B cell (primary cell): Measurements from ENCODE around the gene SLIT3. TPM values are rescaled to one million over a fixed set of nuclear protein-coding genes. Genes with fewer than 3 reads are reported as not detected.

ENCODE experiments used
- ATAC-seq: fragments of 200-7000 bp; cut with Tn5 transposase; one replicate; pipeline ENCODE4 v1.10.0; 2021; ENCODE audit warnings: low read depth, mild to moderate bottlenecking, moderate number of reproducible peaks, moderate library complexity
- CTCF ChIA-PET: fragments of 350-600 bp; sonication (Branson Sonifier 250); formaldehyde crosslinking; loops from one replicate; lab custom pipeline; 2021; ENCODE audit warnings: antibody characterized with exemption, inconsistent platforms; lab: Charles Lee
- POLR2A ChIA-PET: fragments of 350-600 bp; sonication (Branson Sonifier 250); formaldehyde crosslinking; loops from one replicate; lab custom pipeline; 2021; ENCODE audit warnings: antibody characterized with exemption; lab: Charles Lee
- DNase-seq: peaks from one replicate; pipeline ENCODE4 v3.0.0; 2013
- H2AFZ ChIP-seq: 2 replicates; pipeline ENCODE4 v1.6.1; 2012; ENCODE audit warnings: mild to moderate bottlenecking, low read depth, low read length; ENCODE audit not compliant: insufficient read depth, poor library complexity, severe bottlenecking
- H3K27ac ChIP-seq, 2 donors: 1 replicate in 1 of 2; 2 replicates in 1 of 2; pipeline ENCODE4 v1.5.1; 2012 to 2013; ENCODE audit warnings: low read length in 2 of 2, mild to moderate bottlenecking in 2 of 2, moderate library complexity in 1 of 2
- H3K27me3 ChIP-seq, 4 experiments: fragments of 200-600 bp in 1 of 4; sonication (generic) in 1 of 4; replicated peaks in 1 of 4; 1 replicate in 2 of 4; 2 replicates in 2 of 4; pipeline versions ENCODE4 v1.6.1 to v1.7.0; 2013 to 2016; ENCODE audit warnings: low read length in 3 of 4, mild to moderate bottlenecking in 2 of 4, mixed read lengths in 1 of 4, moderate library complexity in 1 of 4; ENCODE audit not compliant: insufficient read depth in 4 of 4, control insufficient read depth in 3 of 4; ENCODE audit errors: control extremely low read depth in 1 of 4
- H3K36me3 ChIP-seq, 2 experiments: replicated peaks in 1 of 2; 1 replicate in 1 of 2; 2 replicates in 1 of 2; pipeline versions ENCODE4 v1.6.1 to v1.7.1; 2013; ENCODE audit warnings: low read length in 1 of 2; ENCODE audit not compliant: insufficient read depth in 2 of 2, control insufficient read depth in 1 of 2; ENCODE audit errors: control extremely low read depth in 1 of 2, extremely low read depth in 1 of 2
- H3K4me1 ChIP-seq, 2 donors: fragments of 200-600 bp in 1 of 2; sonication (generic) in 1 of 2; 1 replicate in 1 of 2; 2 replicates in 1 of 2; pipeline versions ENCODE4 v1.5.1 to v1.6.1; 2013 to 2017; ENCODE audit warnings: low read length in 2 of 2; ENCODE audit not compliant: control insufficient read depth in 2 of 2, insufficient read depth in 2 of 2
- H3K4me2 ChIP-seq: replicated peaks from 2 replicates; pipeline ENCODE3; 2012; ENCODE audit warnings: mild to moderate bottlenecking, low read depth, low read length; ENCODE audit not compliant: poor library complexity, severe bottlenecking
- H3K4me3 ChIP-seq, 5 experiments: fragments of 200-600 bp in 1 of 5; sonication (generic) in 1 of 5; 1 replicate in 3 of 5; 2 replicates in 2 of 5; pipeline versions ENCODE4 v1.5.1 to v1.7.0; 2011 to 2016; ENCODE audit warnings: low read length in 4 of 5, mild to moderate bottlenecking in 4 of 5, low read depth in 2 of 5, control low read depth in 1 of 5, moderate library complexity in 1 of 5; ENCODE audit not compliant: insufficient read depth in 1 of 5; ENCODE audit errors: control extremely low read depth in 1 of 5, extremely low read depth in 1 of 5
- H3K79me2 ChIP-seq: fragments of 200-600 bp; sonication (generic); one replicate; pipeline ENCODE4 v1.6.0; 2016; ENCODE audit warnings: low read length; ENCODE audit not compliant: control insufficient read depth, insufficient read depth
- H3K9ac ChIP-seq: fragments of 200-600 bp; sonication (generic); 2 replicates; pipeline ENCODE4 v1.6.1; 2017; ENCODE audit warnings: mild to moderate bottlenecking, low read length, moderate library complexity
- H3K9me3 ChIP-seq, 3 donors: one replicate each; pipeline versions ENCODE4 v1.6.1 to v1.7.1; 2013; ENCODE audit warnings: low read length in 2 of 3; ENCODE audit not compliant: control insufficient read depth in 2 of 3, insufficient read depth in 1 of 3; ENCODE audit errors: control extremely low read depth in 1 of 3
- H4K20me1 ChIP-seq: 2 replicates; pipeline ENCODE4 v1.6.0; 2012; ENCODE audit warnings: mild to moderate bottlenecking, low read length; ENCODE audit not compliant: insufficient read depth, control insufficient read depth, poor library complexity, severe bottlenecking
- H3K27ac Mint-ChIP-seq: one replicate; pipeline ENCODE4 v1.8.0; 2021; ENCODE audit warnings: mixed read lengths
- H3K27me3 Mint-ChIP-seq: one replicate; pipeline ENCODE4 v1.8.0; 2021; ENCODE audit warnings: mixed read lengths
- H3K4me1 Mint-ChIP-seq: one replicate; pipeline ENCODE4 v1.8.0; 2021; ENCODE audit warnings: mixed read lengths
- H3K4me3 Mint-ChIP-seq: one replicate; pipeline ENCODE4 v1.8.0; 2021; ENCODE audit warnings: mixed read lengths
- H3K9me3 Mint-ChIP-seq: one replicate; pipeline ENCODE4 v1.8.0; 2022; ENCODE audit warnings: mixed read lengths; ENCODE audit not compliant: insufficient read depth
- EZH2 ChIP-seq: IDR thresholded peaks from 2 replicates; pipeline ENCODE4 v1.6.1; 2012; ENCODE audit warnings: borderline replicate concordance, low read depth, mild to moderate bottlenecking, moderate library complexity, low read length; ENCODE audit not compliant: insufficient read depth, poor library complexity, severe bottlenecking
- WGBS: methylation state at CpG from one replicate; pipeline ENCODE4 v1.1.5; 2013; ENCODE audit warnings: missing lambda C conversion rate; ENCODE audit not compliant: insufficient coverage; 5-methylcytosine and 5-hydroxymethylcytosine counted together
- intact Hi-C: fragments of 100-400 bp; cut with micrococcal nuclease; formaldehyde crosslinking; loops from one replicate; pipeline ENCODE4 v1.10.0; 2022
- polyA plus RNA-seq: library from polyadenylated mRNA; depleted of rRNA; stranded (reverse); fragments of >200 nt; gene quantifications from 2 replicates; pipeline ENCODE4 v1.2.3, GENCODE V29; 2012
- total RNA-seq, 2 donors: library from RNA; stranded (reverse); fragments of 120-200 nt in 1 of 2; gene quantifications; 1 replicate in 1 of 2; 2 replicates in 1 of 2; pipeline versions ENCODE4 v1.2.3 to v1.2.4, GENCODE V29; 2013 to 2022
- TF ChIP-seq, protein P1 (sequence below): fragments of 200-600 bp; IDR thresholded peaks from one replicate; pipeline ENCODE4 v1.8.0; 2022; ENCODE audit warnings: antibody characterized with exemption, mild to moderate bottlenecking

SLIT3 gene
- total and polyA plus RNA-seq, 2 donors (not counting 1 experiment from before 2014, with no cell fraction given): not detected

DNA sequence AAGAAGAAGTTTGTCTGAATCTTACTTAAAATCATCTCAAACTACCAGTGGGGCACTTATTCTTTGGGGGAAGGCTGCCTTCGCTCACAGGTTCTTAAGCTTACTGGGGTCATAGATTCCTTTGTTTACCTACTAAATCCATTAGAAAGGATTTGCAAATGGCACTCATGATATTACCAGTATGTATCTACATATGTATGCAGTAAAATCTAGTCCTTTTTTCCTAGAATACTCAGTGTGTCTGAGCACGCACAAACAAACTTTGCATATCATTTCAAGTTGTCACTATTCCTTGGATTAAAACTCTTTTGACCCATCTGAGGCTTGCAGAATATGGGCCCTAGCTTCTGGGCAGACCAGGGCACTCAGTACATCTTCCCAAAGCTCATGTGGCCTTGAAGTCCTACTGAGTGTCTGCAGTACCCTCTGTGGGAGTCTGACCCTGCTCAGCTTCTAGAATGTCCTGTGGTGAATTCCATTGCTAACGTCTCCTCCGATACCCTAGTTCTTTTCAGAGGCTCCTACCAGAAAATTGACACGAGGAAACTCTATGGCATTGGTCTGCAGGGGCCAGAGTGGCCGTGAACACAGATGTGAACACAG is 297.9 kb downstream of the SLIT3 start:
- DNase-seq: no peak
- WGBS: 93% methylated on average over 4 of the region's 6 CpGs
- ChIA-PET CTCF (no interaction called here), POLR2A (no interaction called here)
- Histone ChIP-seq H3K27me3 (no peaks in the 10 kb centered on the region), H2AFZ (no peak overlapping the region), H3K27ac (no peak overlapping the region), H3K79me2 (no peaks in the 10 kb centered on the region), H3K9me3 (no peaks in the 10 kb centered on the region), H4K20me1 (no peaks in the 10 kb centered on the region), H3K4me1 (no peaks in the 10 kb centered on the region), H3K36me3 (no peaks in the 10 kb centered on the region), H3K4me2 (no peak overlapping the region), H3K4me3 (no peak overlapping the region), H3K9ac (no peak overlapping the region)
- no peak overlapping the region for H3K4me3 Mint-ChIP-seq
- intact Hi-C loops: no loop called here
- peaks cover 13% of the 10 kb centered on the region for H3K27me3 Mint-ChIP-seq
- no peaks in the 10 kb centered on the region for H3K4me1 Mint-ChIP-seq
- TF ChIP-seq, protein P1, sequence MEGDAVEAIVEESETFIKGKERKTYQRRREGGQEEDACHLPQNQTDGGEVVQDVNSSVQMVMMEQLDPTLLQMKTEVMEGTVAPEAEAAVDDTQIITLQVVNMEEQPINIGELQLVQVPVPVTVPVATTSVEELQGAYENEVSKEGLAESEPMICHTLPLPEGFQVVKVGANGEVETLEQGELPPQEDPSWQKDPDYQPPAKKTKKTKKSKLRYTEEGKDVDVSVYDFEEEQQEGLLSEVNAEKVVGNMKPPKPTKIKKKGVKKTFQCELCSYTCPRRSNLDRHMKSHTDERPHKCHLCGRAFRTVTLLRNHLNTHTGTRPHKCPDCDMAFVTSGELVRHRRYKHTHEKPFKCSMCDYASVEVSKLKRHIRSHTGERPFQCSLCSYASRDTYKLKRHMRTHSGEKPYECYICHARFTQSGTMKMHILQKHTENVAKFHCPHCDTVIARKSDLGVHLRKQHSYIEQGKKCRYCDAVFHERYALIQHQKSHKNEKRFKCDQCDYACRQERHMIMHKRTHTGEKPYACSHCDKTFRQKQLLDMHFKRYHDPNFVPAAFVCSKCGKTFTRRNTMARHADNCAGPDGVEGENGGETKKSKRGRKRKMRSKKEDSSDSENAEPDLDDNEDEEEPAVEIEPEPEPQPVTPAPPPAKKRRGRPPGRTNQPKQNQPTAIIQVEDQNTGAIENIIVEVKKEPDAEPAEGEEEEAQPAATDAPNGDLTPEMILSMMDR: no peak
- TF ChIP-seq EZH2: no peak
- no peak for ATAC-seq
- no peak overlapping the region for H3K27ac Mint-ChIP-seq
- no peaks in the 10 kb centered on the region for H3K9me3 Mint-ChIP-seq

GRCh38 chr5:169001394-169001793 is 299.5 kb downstream of the SLIT3 start:
- CTCF ChIA-PET: no interaction called here
- H3K27me3 Mint-ChIP-seq: peaks cover 7% of the 10 kb centered on the region

More at GRCh38 chr5:169001394-169001793, 299.5 kb downstream of the SLIT3 start:
- Histone ChIP-seq H3K9me3 (no peaks in the 10 kb centered on the region), H3K36me3 (no peaks in the 10 kb centered on the region), H3K4me2 (no peak overlapping the region), H3K4me1 (no peaks in the 10 kb centered on the region), H2AFZ (no peak overlapping the region), H3K4me3 (no peak overlapping the region), H3K27ac (no peak overlapping the region), H3K79me2 (no peaks in the 10 kb centered on the region), H3K27me3 (no peaks in the 10 kb centered on the region), H4K20me1 (no peaks in the 10 kb centered on the region), H3K9ac (no peak overlapping the region)
- intact Hi-C loops: no loop called here
- H3K4me3 Mint-ChIP-seq: no peak overlapping the region
- TF ChIP-seq, protein P1: no peak
- TF ChIP-seq EZH2: no peak
- no peaks in the 10 kb centered on the region for H3K4me1 Mint-ChIP-seq
- ATAC-seq: no peak
- WGBS: no CpG with 5 or more reads among the region's 3 CpGs
- H3K27ac Mint-ChIP-seq: no peak overlapping the region
- H3K9me3 Mint-ChIP-seq: no peaks in the 10 kb centered on the region
- POLR2A ChIA-PET: no interaction called here
- no peak for DNase-seq
